GM10266 (cell line): ENCODE measurements around the gene PRDM8.

ENCODE experiments used
- DNase-seq: peaks from one replicate; pipeline ENCODE4 v3.0.0; 2012; ENCODE audit errors: extremely low spot score
- CTCF ChIP-seq: IDR thresholded peaks from 2 replicates; pipeline ENCODE4 v1.5.1; 2012; ENCODE audit warnings: mild to moderate bottlenecking, low read depth; ENCODE audit not compliant: control insufficient read depth, insufficient read depth; ENCODE audit errors: missing control alignments

Gene PRDM8

GRCh38 chr4:80188457-80188800 is 8.9 kb upstream of the PRDM8 start:
- TF ChIP-seq CTCF = no peak
- DNase-seq = no peak

GRCh38 chr4:80188801-80189458 is 8.4 kb upstream of the PRDM8 start:
- no peak for TF ChIP-seq CTCF
- no peak for DNase-seq

- TF ChIP-seq CTCF = no peak
- DNase-seq = no peak
These were observed 7.7 kb upstream of the PRDM8 start for GRCh38 chr4:80189581-80189955.

GRCh38 chr4:80189956-80190677 is 7.2 kb upstream of the PRDM8 start:
- no peak for TF ChIP-seq CTCF
- no peak for DNase-seq

- DNase-seq = no peak
- TF ChIP-seq CTCF = no peak
These were observed 4.9 kb upstream of the PRDM8 start for GRCh38 chr4:80192252-80192866.

GRCh38 chr4:80192937-80193336 is 4.4 kb upstream of the PRDM8 start:
- no peak for TF ChIP-seq CTCF
- no peak for DNase-seq
